Spleen (tissue), 11 donors: Measurements from ENCODE around the gene TBCC. TPM values are rescaled to one million over a fixed set of nuclear protein-coding genes. Genes with fewer than 3 reads are reported as not detected.
"Not testable (repeated sequence)": the region's sequence is repeated elsewhere in the genome, so short reads cannot be mapped to it uniquely, and the experiment has no call there.

Experiments used
- DNase-seq: peaks from one replicate; pipeline ENCODE4 v3.0.0-alpha.2; 2020
- H3K27ac ChIP-seq, 8 donors: fragments of 200-600 bp; sonication (generic) in 7 of 8; 1 replicate in 4 of 8; 2 replicates in 4 of 8; pipeline versions ENCODE4 v1.5.0 to v1.8.0; 2016 to 2021; ENCODE audit warnings: inconsistent platforms in 4 of 8, mild to moderate bottlenecking in 4 of 8, moderate library complexity in 1 of 8
- H3K27me3 ChIP-seq, 7 donors: fragments of 200-600 bp; sonication (generic) in 6 of 7; replicated peaks in 1 of 7; 1 replicate in 4 of 7; 2 replicates in 3 of 7; pipeline versions ENCODE4 v1.5.0 to v1.8.0; 2016 to 2021; ENCODE audit warnings: inconsistent platforms in 3 of 7, mild to moderate bottlenecking in 1 of 7
- H3K36me3 ChIP-seq, 6 donors: fragments of 200-600 bp; sonication (generic) in 5 of 6; 1 replicate in 4 of 6; 2 replicates in 2 of 6; pipeline versions ENCODE4 v1.5.0 to v1.8.0; 2016 to 2021; ENCODE audit warnings: inconsistent platforms in 2 of 6
- H3K4me1 ChIP-seq, 6 donors: fragments of 200-600 bp; sonication (generic) in 5 of 6; 1 replicate in 3 of 6; 2 replicates in 3 of 6; pipeline versions ENCODE4 v1.5.0 to v1.8.0; 2016 to 2021; ENCODE audit warnings: inconsistent platforms in 3 of 6
- H3K4me3 ChIP-seq, 8 donors: fragments of 200-600 bp; sonication (generic) in 7 of 8; 1 replicate in 4 of 8; 2 replicates in 4 of 8; pipeline versions ENCODE4 v1.5.0 to v1.8.0; 2016 to 2021; ENCODE audit warnings: inconsistent platforms in 4 of 8, mild to moderate bottlenecking in 4 of 8, moderate library complexity in 2 of 8
- H3K9me3 ChIP-seq, 8 donors: fragments of 200-600 bp; sonication (generic) in 7 of 8; 1 replicate in 4 of 8; 2 replicates in 4 of 8; pipeline versions ENCODE4 v1.5.0 to v1.8.0; 2016 to 2021; ENCODE audit warnings: inconsistent platforms in 4 of 8
- POLR2A ChIP-seq, 3 donors: fragments of 450-650 bp; IDR thresholded peaks; one replicate each; pipeline ENCODE4 v1.5.1; 2017; ENCODE audit warnings: antibody characterized with exemption in 3 of 3, mild to moderate bottlenecking in 1 of 3
- POLR2AphosphoS5 ChIP-seq, 3 donors: sonication (generic); formaldehyde crosslinking; IDR thresholded peaks; one replicate each; pipeline ENCODE4 v1.5.1; 2017; ENCODE audit warnings: antibody characterized with exemption in 3 of 3
- WGBS, 5 donors: extraction: QIAGEN DNeasy Blood & Tissue Kit in 3 of 5; methylation state at CpG; one replicate each; pipeline versions ENCODE4 v1.1.5 to v1.1.7; 2013 to 2018; 5-methylcytosine and 5-hydroxymethylcytosine counted together
- intact Hi-C: fragments of 100-400 bp; cut with DNase I; formaldehyde crosslinking; loops from one replicate; pipeline ENCODE4 v1.15.0; 2023; ENCODE audit warnings: low total_unique reads
- polyA plus RNA-seq, 3 donors: library from polyadenylated mRNA; stranded (reverse); fragments of 200-250 nt; gene quantifications; one replicate each; pipeline ENCODE4 v1.2.1, GENCODE V29; 2013
- total RNA-seq, 7 donors: library from RNA; depleted of rRNA in 3 of 7; stranded (reverse); fragments of >200 nt in 3 of 7; fragmentation: NEBNext Ultra II Directional in 4 of 7; extraction: Animal tissue kit (Norgen Biotek cat#: 25700) in 4 of 7; gene quantifications; one replicate each; pipeline versions ENCODE4 v1.1.0 to v1.2.1, GENCODE V29; 2016 to 2021
- TF ChIP-seq, protein P1 (sequence below), 11 experiments: fragments of 200-600 bp in 7 of 11; fragments of 450-650 bp in 4 of 11; sonication (generic) in 4 of 11; IDR thresholded peaks in 8 of 11; conservative IDR thresholded peaks in 3 of 11; 1 replicate in 7 of 11; 2 replicates in 4 of 11; pipeline versions ENCODE4 v1.4.0 to v1.8.0; 2016 to 2021; ENCODE audit warnings: antibody characterized with exemption in 11 of 11, inconsistent platforms in 4 of 11, mild to moderate bottlenecking in 1 of 11
- donor health status: healthy with polysubstance abuse.
- donor health status: DM: no; HTN: no; CAD: no; lungs with moderate emphysema.
- donor health status: DM: no; HTN: no; CAD: no.
- donor health status: Bipolar disorder and iron deficiency.
- donor health status: healthy.
- donor health status: DM: no; HTN: no; CAD: no.
- donor health status: DM: yes; HTN: yes; CAD: no.

TBCC gene
- total and polyA plus RNA-seq, 10 donors = 22.2 to 63.3 (median 44.4) TPM

DNA sequence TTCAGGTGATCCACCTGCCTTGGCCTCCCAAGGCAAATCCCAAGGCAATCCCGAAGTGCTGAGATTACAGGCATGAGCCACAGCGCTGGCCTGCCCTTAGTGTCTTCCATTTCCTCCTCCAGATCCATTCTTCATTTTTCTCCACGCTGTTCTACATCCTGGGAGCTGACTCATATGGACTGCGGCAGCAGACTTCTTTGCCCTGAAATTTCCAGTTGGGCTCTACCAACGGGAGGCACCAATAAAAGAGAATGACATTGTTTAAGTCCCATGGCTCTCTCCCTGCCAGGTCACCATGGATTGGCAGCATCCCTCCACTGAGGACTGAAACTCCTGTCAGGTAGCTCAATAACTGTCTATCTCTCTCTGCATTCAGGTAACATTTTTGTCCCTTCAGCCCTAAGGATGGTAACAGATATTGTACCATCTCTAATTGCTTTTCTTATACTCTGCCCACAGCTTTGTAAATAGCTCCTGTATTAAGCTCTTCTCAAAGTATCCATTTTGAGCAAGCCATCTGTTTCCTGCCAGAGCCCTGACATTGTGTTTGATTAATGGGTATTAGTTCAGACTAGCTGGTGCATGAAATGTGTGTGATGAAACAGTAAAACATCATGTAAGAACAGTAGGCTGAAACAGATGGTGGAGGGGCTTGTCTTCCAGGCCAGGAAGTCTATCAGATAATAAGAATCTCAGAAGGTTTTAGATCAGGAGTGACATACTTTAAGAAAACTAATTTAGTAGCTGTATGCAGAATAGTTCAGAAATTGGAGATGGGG, 3.6 kb downstream of the TBCC start:
- TF ChIP-seq, protein P1, sequence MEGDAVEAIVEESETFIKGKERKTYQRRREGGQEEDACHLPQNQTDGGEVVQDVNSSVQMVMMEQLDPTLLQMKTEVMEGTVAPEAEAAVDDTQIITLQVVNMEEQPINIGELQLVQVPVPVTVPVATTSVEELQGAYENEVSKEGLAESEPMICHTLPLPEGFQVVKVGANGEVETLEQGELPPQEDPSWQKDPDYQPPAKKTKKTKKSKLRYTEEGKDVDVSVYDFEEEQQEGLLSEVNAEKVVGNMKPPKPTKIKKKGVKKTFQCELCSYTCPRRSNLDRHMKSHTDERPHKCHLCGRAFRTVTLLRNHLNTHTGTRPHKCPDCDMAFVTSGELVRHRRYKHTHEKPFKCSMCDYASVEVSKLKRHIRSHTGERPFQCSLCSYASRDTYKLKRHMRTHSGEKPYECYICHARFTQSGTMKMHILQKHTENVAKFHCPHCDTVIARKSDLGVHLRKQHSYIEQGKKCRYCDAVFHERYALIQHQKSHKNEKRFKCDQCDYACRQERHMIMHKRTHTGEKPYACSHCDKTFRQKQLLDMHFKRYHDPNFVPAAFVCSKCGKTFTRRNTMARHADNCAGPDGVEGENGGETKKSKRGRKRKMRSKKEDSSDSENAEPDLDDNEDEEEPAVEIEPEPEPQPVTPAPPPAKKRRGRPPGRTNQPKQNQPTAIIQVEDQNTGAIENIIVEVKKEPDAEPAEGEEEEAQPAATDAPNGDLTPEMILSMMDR (IDR thresholded peaks at IDR 0.05 in 8 of 11, conservative IDR thresholded peaks at IDR 0.05 in 3 of 11) = no peak
- TF ChIP-seq POLR2A (IDR thresholded peaks at IDR 0.05) (no peak), POLR2AphosphoS5 (IDR thresholded peaks at IDR 0.05) (no peak)
- no peak overlapping the region for H3K27ac ChIP-seq
- no peaks in the 10 kb centered on the region for H3K9me3 ChIP-seq
- no peak overlapping the region for H3K4me3 ChIP-seq
- no peak for DNase-seq
- intact Hi-C loops = loop anchor here (10.0 kb wide), 1 partner anchor 132 kb away; the partner anchor contains the start of gene RPL7L1
- 62 to 81% (median 75%) methylated on average over 5 of the region's 5 CpGs for WGBS, 5 donors
- H3K27me3 ChIP-seq = no peaks in the 10 kb centered on the region
- H3K36me3 ChIP-seq = peaks cover 0 to 7% (median 0%) of the 10 kb centered on the region in 6 donors
- peaks cover 15 to 36% (median 21%) of the 10 kb centered on the region in 6 donors for H3K4me1 ChIP-seq

DNA sequence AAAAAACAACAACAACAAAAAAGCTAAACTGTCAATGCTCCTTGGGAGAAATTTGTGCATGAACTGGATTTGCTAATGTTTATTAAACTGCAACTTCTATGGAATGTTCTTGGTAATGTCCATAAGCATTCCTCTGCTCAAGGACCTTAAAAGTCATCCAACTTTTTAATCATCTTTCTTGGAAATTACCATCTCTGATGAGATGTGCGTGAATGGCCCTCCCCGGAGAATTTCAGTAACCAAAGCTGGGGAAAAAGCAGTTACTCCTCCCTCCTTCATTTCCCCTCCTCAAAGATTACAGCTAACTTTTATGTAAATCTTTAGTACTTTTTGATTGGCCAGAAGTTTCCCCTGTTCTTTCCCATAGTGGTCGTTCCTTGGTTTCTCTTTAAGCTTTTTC, 5.2 kb downstream of the TBCC start:
- Histone ChIP-seq H3K36me3 (peaks cover 0 to 7% (median 0%) of the 10 kb centered on the region in 6 donors), H3K27ac (no peak overlapping the region), H3K4me1 (peaks cover 15 to 34% (median 20%) of the 10 kb centered on the region in 6 donors), H3K4me3 (no peak overlapping the region), H3K27me3 (no peaks in the 10 kb centered on the region), H3K9me3 (no peaks in the 10 kb centered on the region)
- intact Hi-C loops = loop anchor here (10.0 kb wide), 1 partner anchor 134 kb away; the partner anchor contains the start of gene RPL7L1
- DNase-seq = no peak
- TF ChIP-seq, protein P1 (IDR thresholded peaks at IDR 0.05 in 8 of 11, conservative IDR thresholded peaks at IDR 0.05 in 3 of 11) = no peak
- TF ChIP-seq POLR2A (IDR thresholded peaks at IDR 0.05) (no peak), POLR2AphosphoS5 (IDR thresholded peaks at IDR 0.05) (no peak)
- WGBS, 5 donors = 52 to 68% (median 60%) methylated on average over 3 of the region's 3 CpGs

DNA sequence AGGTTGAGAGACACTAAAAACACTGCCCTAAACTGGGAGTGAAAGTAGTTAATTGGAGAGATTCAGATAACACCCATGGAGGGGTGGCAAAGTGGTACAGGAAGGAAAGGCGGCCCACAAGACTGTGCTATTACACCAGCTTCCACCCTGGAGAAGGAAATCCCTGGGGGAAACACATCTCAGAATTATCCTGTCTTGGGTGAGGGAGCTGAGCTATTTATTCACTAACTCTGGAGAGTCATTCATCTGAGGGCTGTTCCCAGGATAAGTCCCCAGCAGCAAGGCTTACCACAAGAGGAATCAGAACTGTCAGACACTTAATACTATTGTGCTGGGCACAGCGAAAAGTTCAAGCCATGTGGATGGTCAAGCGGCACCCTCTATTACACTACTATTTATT, 9.9 kb downstream of the TBCC start:
- 85 to 96% (median 90%) methylated on average over 3 of the region's 3 CpGs for WGBS, 5 donors
- no peaks in the 10 kb centered on the region for H3K9me3 ChIP-seq
- no peak for TF ChIP-seq POLR2A (IDR thresholded peaks at IDR 0.05)
- no peak for TF ChIP-seq POLR2AphosphoS5 (IDR thresholded peaks at IDR 0.05)
- TF ChIP-seq, protein P1 (IDR thresholded peaks at IDR 0.05 in 8 of 11, conservative IDR thresholded peaks at IDR 0.05 in 3 of 11) = no peak
- no peak overlapping the region for H3K27ac ChIP-seq
- no peaks in the 10 kb centered on the region for H3K4me1 ChIP-seq
- DNase-seq = no peak
- H3K27me3 ChIP-seq = no peaks in the 10 kb centered on the region
- intact Hi-C loops = no loop called here
- no peak overlapping the region for H3K4me3 ChIP-seq
- H3K36me3 ChIP-seq = no peaks in the 10 kb centered on the region

DNA sequence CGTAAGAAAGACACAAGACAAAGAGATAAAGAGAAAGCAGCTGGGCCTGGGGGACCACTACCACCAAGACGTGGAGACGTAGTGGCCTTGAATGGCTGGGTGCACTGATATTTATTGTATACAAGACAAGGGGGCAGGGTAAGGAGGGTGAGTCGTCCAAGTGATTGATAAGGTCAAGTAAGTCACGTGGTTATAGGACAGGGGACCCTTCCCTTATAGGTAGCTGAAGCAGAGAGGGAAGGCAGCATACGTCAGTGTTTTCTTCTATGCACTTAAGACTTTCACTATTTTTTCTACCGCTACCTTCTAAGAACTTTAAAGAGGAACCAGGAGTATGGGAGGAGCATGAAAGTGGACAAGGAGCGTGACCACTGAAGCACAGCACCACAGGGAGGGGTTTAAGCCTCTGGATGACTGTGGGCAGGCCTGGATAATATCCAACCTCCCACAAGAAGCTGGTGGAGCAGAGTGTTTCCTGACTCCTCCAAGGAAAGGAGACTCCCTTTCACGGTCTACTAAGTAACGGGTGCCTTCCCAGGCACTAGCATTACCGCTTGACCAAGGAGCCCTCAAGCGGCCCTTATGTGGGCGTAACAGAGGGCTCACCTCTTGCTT, 11.9 kb downstream of the TBCC start:
- H3K36me3 ChIP-seq, DNase-seq, H3K9me3 ChIP-seq, H3K27ac ChIP-seq, intact Hi-C loops, H3K4me1 ChIP-seq, H3K4me3 ChIP-seq, H3K27me3 ChIP-seq: not testable (repeated sequence)
- 66 to 82% (median 75%) methylated on average over 13 of the region's 13 CpGs for WGBS, 5 donors
